ENCODE data around the gene ANKRD53.

The ANKRD53 gene

GRCh38 chr2:70944111-70944690 lies 34.2 kb upstream of the ANKRD53 start:
- DNase-seq, result no peak

GRCh38 chr2:70946832-70947442 lies 31.5 kb upstream of the ANKRD53 start:
- peak; percentile 6 for DNase-seq

DNA sequence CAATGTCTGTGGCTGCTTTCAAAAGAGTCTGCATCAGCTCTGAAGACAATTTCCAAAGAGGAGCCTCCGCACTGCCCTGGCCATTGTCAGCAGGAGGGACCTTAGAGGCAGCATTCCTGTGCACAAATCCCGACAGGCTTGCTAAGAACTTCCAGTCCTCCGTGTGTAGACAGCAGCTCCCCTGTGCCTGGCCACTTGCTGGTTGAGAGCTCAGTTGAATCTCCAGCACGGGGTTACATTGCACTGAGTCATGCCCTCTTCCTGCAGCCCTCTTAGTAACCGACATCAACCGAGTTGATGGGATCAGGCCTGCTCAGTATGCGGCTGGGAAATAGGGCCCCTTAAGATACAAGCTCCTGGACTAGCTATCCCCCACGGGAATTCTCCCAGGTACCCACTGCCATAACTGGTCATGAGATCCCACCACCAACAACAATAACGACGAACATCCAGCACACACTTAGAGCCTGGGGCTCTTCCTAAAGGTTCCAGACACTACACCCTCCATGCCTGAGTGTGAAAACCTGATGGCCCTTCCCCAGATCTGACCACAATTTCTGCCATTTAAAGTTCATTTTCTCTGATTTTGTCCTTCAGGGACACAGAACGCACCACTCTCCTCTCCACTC lies 30.8 kb upstream of the ANKRD53 start:
- DNase-seq, result no peak

DNA sequence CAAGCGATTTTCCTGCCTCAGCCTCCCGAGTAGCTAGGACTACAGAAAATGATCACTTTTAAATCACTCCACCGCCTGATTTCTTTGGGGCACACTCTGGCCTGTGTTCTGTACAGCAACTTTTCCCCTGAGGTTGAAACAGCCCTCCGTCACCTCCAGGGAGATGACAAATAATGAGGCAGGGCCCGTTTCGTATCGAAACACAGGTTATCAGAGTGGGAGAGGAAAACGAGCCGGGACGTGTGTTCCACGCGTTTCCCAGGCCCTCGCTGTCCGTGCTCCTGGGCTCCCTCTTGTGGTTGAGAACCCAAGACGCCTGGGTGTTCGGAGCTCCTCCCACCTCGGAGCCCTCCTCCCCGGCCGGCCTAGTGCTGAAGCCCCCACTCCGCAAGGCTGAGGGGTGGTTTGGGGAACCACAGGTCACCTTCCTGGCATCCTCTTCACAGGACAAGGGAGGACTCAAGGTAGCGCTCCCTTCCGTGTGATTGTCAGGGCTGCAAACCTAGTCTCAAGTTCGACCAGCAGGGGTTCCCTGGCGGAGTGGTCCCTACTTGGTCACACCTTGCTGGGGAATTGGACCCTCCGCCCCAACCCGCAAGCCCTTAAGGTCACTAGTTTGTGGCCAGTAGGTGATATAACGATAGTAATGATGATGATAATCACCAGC lies 30.0 kb upstream of the ANKRD53 start:
- DNase-seq, result peak; percentile 24

- no peak for DNase-seq
Measured at GRCh38 chr2:70949086-70949485, 29.3 kb upstream of the ANKRD53 start.

GRCh38 chr2:70954886-70955285 lies 23.5 kb upstream of the ANKRD53 start:
- DNase-seq, result no peak

DNA sequence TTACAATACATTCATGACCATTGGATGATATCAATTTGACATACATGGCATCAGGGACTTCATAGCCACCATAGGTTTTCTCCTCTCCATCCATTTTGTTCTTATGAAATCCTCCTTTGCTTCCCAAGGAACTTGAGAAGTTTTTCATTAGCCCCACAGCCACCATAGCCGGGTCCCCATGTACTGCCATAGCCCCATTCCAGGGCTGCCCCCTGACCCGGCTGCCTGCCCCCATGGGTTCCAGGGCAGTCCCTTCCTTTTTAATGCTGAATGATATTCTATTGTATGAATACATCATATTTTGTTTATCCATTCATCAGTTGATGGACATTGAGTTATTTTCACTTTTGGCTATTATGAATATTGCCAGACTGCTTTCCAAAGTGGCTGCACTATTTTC lies 22.3 kb upstream of the ANKRD53 start:
- no peak for DNase-seq

GRCh38 chr2:70957798-70958197 lies 20.6 kb upstream of the ANKRD53 start:
- DNase-seq, result no peak

DNA sequence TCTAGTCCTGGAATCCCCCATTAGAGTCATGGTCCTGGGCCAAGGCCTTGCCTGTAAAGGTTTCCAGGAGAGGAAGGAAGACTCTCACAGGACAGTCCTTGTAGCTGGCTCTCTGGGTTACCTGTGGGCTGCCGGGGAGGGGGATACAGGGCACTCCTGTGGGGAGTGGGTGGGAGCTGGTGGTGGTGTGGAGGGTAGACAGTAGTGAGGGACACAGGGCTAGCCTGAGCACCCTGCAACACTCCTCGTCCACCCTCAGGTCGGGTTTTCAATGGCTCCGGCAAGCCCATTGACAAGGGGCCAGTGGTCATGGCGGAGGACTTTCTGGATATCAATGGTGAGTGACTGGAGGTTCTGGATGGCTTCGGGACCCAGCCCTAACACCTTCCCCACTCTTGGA lies 19.7 kb upstream of the ANKRD53 start:
- no peak for DNase-seq

DNA sequence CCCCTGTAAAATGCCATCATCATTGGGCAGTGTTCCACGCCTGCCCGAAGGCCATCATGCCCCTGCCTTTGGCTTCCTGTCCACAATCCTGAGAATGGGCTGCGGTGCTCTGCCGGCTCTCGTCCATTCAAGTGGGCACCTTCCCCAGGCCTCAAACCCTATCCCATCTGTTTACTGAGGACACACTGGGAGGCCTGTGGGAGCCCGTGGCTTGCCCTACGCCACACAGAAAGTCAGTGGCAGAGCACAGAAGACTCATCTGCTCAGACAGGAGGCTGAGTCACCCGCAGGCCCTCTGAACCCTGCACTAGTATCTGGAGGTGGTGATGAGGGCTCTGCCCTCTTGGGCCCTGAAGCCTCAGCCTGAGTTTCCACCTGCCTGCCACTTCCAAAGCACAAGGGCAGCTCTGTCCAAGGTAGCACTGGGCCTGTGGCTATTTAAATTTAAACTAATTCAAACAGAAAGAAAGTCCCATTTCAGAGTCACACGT lies 19.1 kb upstream of the ANKRD53 start:
- DNase-seq, result no peak

GRCh38 chr2:70959851-70960832 lies 18.3 kb upstream of the ANKRD53 start:
- no peak for DNase-seq

- no peak for DNase-seq
Measured at GRCh38 chr2:70960833-70961647, 17.4 kb upstream of the ANKRD53 start.

DNA sequence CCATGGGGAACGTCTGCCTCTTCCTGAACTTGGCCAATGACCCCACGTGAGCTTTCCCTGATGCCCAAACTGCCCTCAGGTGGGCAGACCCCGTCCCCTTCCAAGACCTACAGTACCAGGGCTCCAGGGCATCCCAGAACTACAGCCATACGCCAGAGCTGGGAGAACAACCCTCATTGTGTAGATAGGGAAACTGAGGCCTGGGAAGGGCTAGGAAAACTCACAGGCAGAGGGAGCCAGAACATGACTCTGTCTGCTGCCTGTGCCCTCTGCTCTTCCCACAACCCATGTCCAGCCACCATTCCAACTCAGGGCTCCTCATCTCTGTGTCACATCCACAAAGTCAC lies 16.8 kb upstream of the ANKRD53 start:
- DNase-seq, result no peak

DNA sequence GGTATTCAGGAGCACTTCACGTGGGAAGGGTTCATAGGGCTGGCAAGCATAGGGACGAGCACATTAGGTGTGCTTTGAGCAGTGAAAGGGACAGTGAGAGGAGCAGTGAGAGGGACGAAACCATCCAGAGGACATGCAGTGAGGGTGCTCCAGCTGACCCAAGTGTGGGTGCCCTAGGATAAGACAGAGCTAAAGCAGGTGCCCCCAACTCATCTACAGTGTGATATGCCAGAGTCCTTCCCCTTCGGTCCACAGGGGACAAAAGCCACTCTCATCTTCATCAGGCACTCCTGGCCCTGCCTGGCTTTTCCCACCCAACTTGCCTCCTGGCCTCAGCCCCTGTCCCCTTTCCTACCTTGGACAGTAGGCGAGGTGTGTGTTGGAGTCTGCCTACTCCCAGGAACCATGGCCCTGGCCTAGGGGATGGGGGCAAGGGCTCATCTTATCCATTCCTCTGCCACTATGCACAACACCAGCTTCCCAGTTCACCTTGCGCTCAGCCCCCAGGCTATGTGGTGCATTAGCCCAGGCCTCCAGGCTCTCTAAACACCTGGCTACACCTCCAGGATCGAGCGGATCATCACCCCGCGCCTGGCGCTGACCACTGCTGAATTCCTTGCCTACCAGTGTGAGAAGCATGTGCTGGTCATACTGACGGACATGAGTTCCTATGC lies 16.1 kb upstream of the ANKRD53 start:
- DNase-seq, result no peak

- no peak for DNase-seq
Measured at GRCh38 chr2:70962885-70963878, 15.2 kb upstream of the ANKRD53 start.

DNA sequence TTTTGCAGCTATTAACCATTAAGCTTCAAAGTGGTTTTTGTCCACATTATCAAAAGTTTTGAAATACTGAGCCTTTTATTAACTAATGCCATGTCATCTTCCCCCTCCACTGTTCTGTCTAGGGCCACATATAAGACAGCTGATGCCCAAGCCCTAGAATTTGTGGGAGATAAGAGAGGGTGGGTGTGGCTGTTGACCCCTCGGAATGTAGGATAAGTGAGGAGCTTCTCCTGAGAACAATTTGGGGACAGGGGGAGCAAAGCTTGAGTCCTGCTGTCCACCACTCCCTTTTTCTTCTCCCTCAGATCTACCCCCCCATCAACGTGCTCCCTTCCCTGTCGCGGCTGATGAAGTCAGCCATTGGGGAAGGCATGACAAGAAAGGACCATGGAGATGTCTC lies 14.3 kb upstream of the ANKRD53 start:
- no peak for DNase-seq

DNA sequence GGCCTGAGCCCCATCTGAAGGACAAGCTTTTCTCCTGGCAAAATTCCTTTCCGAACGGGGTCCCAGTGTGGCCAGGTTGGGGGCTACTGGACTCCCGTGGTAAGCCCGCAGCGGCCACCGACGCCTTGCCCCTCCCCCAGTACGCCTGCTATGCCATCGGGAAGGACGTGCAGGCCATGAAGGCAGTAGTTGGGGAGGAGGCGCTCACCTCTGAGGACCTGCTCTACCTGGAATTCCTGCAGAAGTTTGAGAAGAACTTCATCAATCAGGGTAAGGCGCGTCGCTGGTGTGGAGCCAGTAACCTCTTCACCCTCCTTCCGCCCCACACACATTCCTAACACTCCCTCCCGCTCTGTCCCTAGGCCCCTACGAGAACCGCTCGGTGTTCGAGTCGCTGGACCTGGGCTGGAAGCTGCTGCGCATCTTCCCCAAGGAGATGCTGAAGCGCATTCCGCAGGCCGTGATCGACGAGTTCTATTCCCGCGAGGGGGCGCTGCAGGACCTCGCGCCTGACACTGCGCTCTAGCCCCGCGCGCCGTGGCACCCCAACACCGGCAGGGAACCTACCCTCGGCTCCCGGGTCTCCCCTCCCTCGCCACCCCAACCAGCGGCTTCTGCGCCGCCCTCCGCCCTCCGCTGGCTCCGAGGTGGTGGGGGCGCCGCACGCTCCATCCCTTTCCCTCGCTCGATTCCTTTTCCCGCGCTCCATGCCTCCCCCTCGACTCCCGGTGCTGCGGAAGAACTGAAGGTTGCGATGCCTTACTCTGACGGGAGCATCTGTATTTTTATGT lies 13.6 kb upstream of the ANKRD53 start:
- no peak for DNase-seq

- DNase-seq, result no peak
Measured at GRCh38 chr2:70965506-70965905, 12.9 kb upstream of the ANKRD53 start.

DNA sequence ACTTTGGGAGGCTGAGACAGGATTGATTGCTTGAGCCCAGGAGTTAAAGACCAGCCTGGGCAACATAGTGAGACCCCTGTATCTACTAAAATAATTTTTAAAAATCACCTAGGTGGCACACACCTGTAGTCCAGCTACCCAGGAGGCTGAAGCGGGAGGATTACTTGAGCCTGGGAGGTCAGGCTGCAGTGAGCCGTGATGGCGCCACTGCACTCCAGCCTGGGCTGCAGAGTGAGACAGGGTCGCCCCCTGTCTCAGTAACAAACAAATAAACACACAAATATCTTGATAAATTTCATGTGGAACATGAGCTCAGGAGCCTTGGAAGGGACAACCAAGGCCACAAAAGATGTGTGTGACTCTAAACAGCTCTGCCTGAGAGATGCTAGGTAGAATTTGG lies 11.7 kb upstream of the ANKRD53 start:
- DNase-seq, result no peak

All from NCI-H446 treated with DMSO at 0.1 percent for 48 hours (cell line).